Neural progenitor cell (in vitro differentiated cells): Measurements from ENCODE around the gene THRSP.

Experiments used
- EZH2 ChIP-seq: fragments of 200-600 bp; sonication (generic); IDR thresholded peaks from 2 replicates; pipeline ENCODE4 v1.6.1; 2017; ENCODE audit warnings: antibody characterized with exemption, mild to moderate bottlenecking, moderate library complexity
- TF ChIP-seq, protein P1 (sequence below): fragments of 200-600 bp; sonication (generic); IDR thresholded peaks from 2 replicates; pipeline ENCODE4 v1.5.1; 2017; ENCODE audit warnings: antibody characterized with exemption, mild to moderate bottlenecking

DNA sequence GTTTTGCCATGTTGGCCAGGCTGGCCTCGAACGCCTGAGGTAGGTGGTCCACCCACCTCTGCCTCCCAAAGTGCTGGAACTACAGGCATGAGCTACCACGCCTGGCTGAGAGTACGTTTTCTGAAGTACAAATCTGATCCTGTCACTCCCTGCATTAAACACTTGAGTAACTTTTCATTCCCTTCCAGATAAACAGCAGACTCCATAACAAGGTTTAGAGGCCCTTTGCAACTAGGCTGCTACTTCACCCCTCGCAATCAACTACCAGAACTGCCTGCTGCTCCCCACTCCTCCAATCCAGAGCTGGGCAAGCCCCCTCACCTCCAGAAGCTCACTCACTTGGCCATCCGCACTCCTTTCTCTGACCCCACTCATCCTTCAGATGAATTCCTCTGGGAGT is 42.0 kb upstream of the THRSP start:
- TF ChIP-seq, protein P1, sequence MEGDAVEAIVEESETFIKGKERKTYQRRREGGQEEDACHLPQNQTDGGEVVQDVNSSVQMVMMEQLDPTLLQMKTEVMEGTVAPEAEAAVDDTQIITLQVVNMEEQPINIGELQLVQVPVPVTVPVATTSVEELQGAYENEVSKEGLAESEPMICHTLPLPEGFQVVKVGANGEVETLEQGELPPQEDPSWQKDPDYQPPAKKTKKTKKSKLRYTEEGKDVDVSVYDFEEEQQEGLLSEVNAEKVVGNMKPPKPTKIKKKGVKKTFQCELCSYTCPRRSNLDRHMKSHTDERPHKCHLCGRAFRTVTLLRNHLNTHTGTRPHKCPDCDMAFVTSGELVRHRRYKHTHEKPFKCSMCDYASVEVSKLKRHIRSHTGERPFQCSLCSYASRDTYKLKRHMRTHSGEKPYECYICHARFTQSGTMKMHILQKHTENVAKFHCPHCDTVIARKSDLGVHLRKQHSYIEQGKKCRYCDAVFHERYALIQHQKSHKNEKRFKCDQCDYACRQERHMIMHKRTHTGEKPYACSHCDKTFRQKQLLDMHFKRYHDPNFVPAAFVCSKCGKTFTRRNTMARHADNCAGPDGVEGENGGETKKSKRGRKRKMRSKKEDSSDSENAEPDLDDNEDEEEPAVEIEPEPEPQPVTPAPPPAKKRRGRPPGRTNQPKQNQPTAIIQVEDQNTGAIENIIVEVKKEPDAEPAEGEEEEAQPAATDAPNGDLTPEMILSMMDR: no peak
- TF ChIP-seq EZH2: no peak
